Fibroblast of lung (primary cell): ENCODE results near the gene RGP1. TPM values are rescaled to one million over a fixed set of nuclear protein-coding genes. Genes with fewer than 3 reads are reported as not detected.

ENCODE experiments used
- DNase-seq, 2 donors: peaks; one replicate each; pipeline versions ENCODE4 v3.0.0 to v3.0.0-alpha.2; 2010; ENCODE audit warnings: low read depth in 2 of 2
- H2AFZ ChIP-seq: 2 replicates; pipeline ENCODE4 v1.5.1; 2012; ENCODE audit warnings: low read length, control low read depth, inconsistent platforms
- H3K27ac ChIP-seq: 2 replicates; pipeline ENCODE4 v1.5.1; 2011; ENCODE audit warnings: low read length, control low read depth; ENCODE audit not compliant: insufficient read depth
- H3K27me3 ChIP-seq: 2 replicates; pipeline ENCODE4 v1.5.1; 2011; ENCODE audit warnings: mild to moderate bottlenecking, low read length; ENCODE audit not compliant: control insufficient read depth, insufficient read depth
- H3K36me3 ChIP-seq: 2 replicates; pipeline ENCODE4 v1.5.1; 2011; ENCODE audit warnings: low read length; ENCODE audit not compliant: control insufficient read depth, insufficient read depth
- H3K4me1 ChIP-seq: 2 replicates; pipeline ENCODE4 v1.5.1; 2011; ENCODE audit warnings: low read length; ENCODE audit not compliant: control insufficient read depth, insufficient read depth; ENCODE audit errors: extremely low read depth
- H3K4me2 ChIP-seq: 2 replicates; pipeline ENCODE4 v1.5.1; 2011; ENCODE audit warnings: low read length, control low read depth; ENCODE audit not compliant: insufficient read depth; ENCODE audit errors: extremely low read depth
- H3K4me3 ChIP-seq, 4 experiments: fragments of 200-600 bp in 1 of 4; sonication (generic) in 1 of 4; replicated peaks in 1 of 4; 2 replicates each; pipeline ENCODE4 v1.5.1; 2011 to 2016; ENCODE audit warnings: low read length in 4 of 4, low read depth in 3 of 4, mild to moderate bottlenecking in 3 of 4, control low read depth in 2 of 4, inconsistent platforms in 1 of 4, mixed read lengths in 1 of 4; ENCODE audit not compliant: insufficient read depth in 1 of 4; ENCODE audit errors: control extremely low read depth in 1 of 4
- H3K79me2 ChIP-seq: 2 replicates; pipeline ENCODE4 v1.5.1; 2012; ENCODE audit warnings: mild to moderate bottlenecking, low read length, inconsistent platforms; ENCODE audit not compliant: control insufficient read depth, insufficient read depth
- H3K9ac ChIP-seq: 2 replicates; pipeline ENCODE4 v1.5.1; 2011; ENCODE audit warnings: mild to moderate bottlenecking, low read length, control low read depth; ENCODE audit not compliant: insufficient read depth
- H3K9me3 ChIP-seq: 2 replicates; pipeline ENCODE4 v1.5.1; 2012; ENCODE audit warnings: low read depth, low read length; ENCODE audit not compliant: control insufficient read depth, insufficient read depth
- H4K20me1 ChIP-seq: 2 replicates; pipeline ENCODE4 v1.5.1; 2011; ENCODE audit warnings: low read length; ENCODE audit not compliant: control insufficient read depth, insufficient read depth; ENCODE audit errors: extremely low read depth
- CTCF ChIP-seq, 2 donors: IDR thresholded peaks in 1 of 2; conservative IDR thresholded peaks in 1 of 2; 1 replicate in 1 of 2; 2 replicates in 1 of 2; pipeline ENCODE4 v1.5.1; 2011 to 2012; ENCODE audit warnings: low read length in 2 of 2, control low read depth in 1 of 2, inconsistent platforms in 1 of 2, low read depth in 1 of 2, mild to moderate bottlenecking in 1 of 2
- EZH2 ChIP-seq: IDR thresholded peaks from 2 replicates; pipeline ENCODE4 v1.5.1; 2012; ENCODE audit warnings: low read length, control low read depth, mild to moderate bottlenecking; ENCODE audit errors: missing control alignments
- polyA minus RNA-seq: library from RNA; depleted of rRNA, polyadenylated mRNA; stranded (reverse); fragments of >200 nt; gene quantifications from 2 replicates; pipeline ENCODE4 v1.2.3, GENCODE V29; 2011; ENCODE audit warnings: low replicate concordance
- polyA plus RNA-seq, 2 donors: library from polyadenylated mRNA; depleted of rRNA in 1 of 2; stranded (reverse) in 1 of 2; unstranded in 1 of 2; fragments of >200 nt; gene quantifications; 2 replicates each; pipeline ENCODE4 v1.2.1, GENCODE V29; 2011 to 2012; ENCODE audit warnings: missing spikeins in 1 of 2
- total RNA-seq: library from RNA; depleted of rRNA; stranded (reverse); fragments of >200 nt; gene quantifications from 2 replicates; pipeline ENCODE4 v1.2.1, GENCODE V29; 2014

The RGP1 gene
- 10.5 and 14.9 TPM in 2 replicates for total RNA-seq
- 17.4 and 18.0 TPM in 2 replicates for polyA plus RNA-seq
- 15.9 and 17.3 TPM in 2 replicates for polyA plus RNA-seq (2012)
- polyA minus RNA-seq: 43.2 and 58.2 TPM in 2 replicates

GRCh38 chr9:35748858-35749514, at the start of gene RGP1, which contains the start of gene GBA2:
RGP1 (plus strand) TSS chr9:35749287; CDS start chr9:35749756, 469 bp downstream.
GBA2 (minus strand) TSS chr9:35749228; CDS start chr9:35748704, 524 bp downstream.
- H3K79me2 ChIP-seq: peaks cover 41% of the 10 kb centered on the region
- H3K27ac ChIP-seq: peak within 1 kb of the TSS; percentile 81
- peak within 1 kb of the TSS; percentile 17 for H2AFZ ChIP-seq
- no peaks in the 10 kb centered on the region for H3K9me3 ChIP-seq
- peak within 1 kb of the TSS; percentile 84 to 97 (median 92) for H3K4me3 ChIP-seq
- peak within 1 kb of the TSS; percentile 82 for H3K4me2 ChIP-seq
- peaks cover 13% of the 10 kb centered on the region for H3K36me3 ChIP-seq
- peaks cover 7% of the 10 kb centered on the region for H3K4me1 ChIP-seq
- DNase-seq: peak; percentile 69
- no peaks in the 10 kb centered on the region for H3K27me3 ChIP-seq
- peaks cover 2% of the 10 kb centered on the region for H4K20me1 ChIP-seq
- TF ChIP-seq EZH2: no peak
- no peak for TF ChIP-seq CTCF (conservative IDR thresholded peaks at IDR 0.05 in 1 of 2, IDR thresholded peaks at IDR 0.05 in 1 of 2; ENCODE audit: low read depth in 1 of 2, low read length in 2 of 2)
- H3K9ac ChIP-seq: peak within 1 kb of the TSS; percentile 86

GRCh38 chr9:35700031-35700430, 49.1 kb upstream of the RGP1 start:
- TF ChIP-seq EZH2 (no peak), CTCF (conservative IDR thresholded peaks at IDR 0.05 in 1 of 2, IDR thresholded peaks at IDR 0.05 in 1 of 2; ENCODE audit: low read depth in 1 of 2, low read length in 2 of 2) (no peak)
- Histone ChIP-seq H3K36me3 (peaks cover 65% of the 10 kb centered on the region), H3K27ac (no peak overlapping the region), H4K20me1 (no peaks in the 10 kb centered on the region), H3K27me3 (no peaks in the 10 kb centered on the region), H3K9ac (no peak overlapping the region), H3K4me3 (no peak overlapping the region), H3K79me2 (no peaks in the 10 kb centered on the region), H3K4me2 (no peak overlapping the region), H3K4me1 (peaks cover 6% of the 10 kb centered on the region), H3K9me3 (no peaks in the 10 kb centered on the region), H2AFZ (no peak overlapping the region)
- DNase-seq: no peak

- no peak for DNase-seq
- no peaks in the 10 kb centered on the region for H4K20me1 ChIP-seq
- H3K4me1 ChIP-seq: peaks cover 1% of the 10 kb centered on the region
- TF ChIP-seq CTCF (conservative IDR thresholded peaks at IDR 0.05 in 1 of 2, IDR thresholded peaks at IDR 0.05 in 1 of 2; ENCODE audit: low read depth in 1 of 2, low read length in 2 of 2) (no peak), EZH2 (no peak)
- H3K27ac ChIP-seq: no peak overlapping the region
- H3K27me3 ChIP-seq: no peaks in the 10 kb centered on the region
- H3K79me2 ChIP-seq: no peaks in the 10 kb centered on the region
- H3K4me2 ChIP-seq: no peak overlapping the region
- no peak overlapping the region for H3K4me3 ChIP-seq
- H3K36me3 ChIP-seq: peaks cover 68% of the 10 kb centered on the region
- H3K9ac ChIP-seq: no peak overlapping the region
- H3K9me3 ChIP-seq: no peaks in the 10 kb centered on the region
- no peak overlapping the region for H2AFZ ChIP-seq
These were observed 48.1 kb upstream of the RGP1 start for GRCh38 chr9:35700942-35701341.
